Stimulated activated CD4-positive, alpha-beta T cell treated with anti-CD3 and anti-CD28 coated beads, TNF-alpha, amount 100 ng/mL, for 4 hours (primary cell): ENCODE results near the gene NUDT3.
"Not testable (repeated sequence)": the region's sequence is repeated elsewhere in the genome, so short reads cannot be mapped to it uniquely, and the experiment has no call there.

Source experiments
- DNase-seq, 3 experiments: peaks; one replicate each; pipeline ENCODE4 v3.0.0-alpha.2; 2020; ENCODE audit warnings: low read depth in 3 of 3

NUDT3 gene

DNA sequence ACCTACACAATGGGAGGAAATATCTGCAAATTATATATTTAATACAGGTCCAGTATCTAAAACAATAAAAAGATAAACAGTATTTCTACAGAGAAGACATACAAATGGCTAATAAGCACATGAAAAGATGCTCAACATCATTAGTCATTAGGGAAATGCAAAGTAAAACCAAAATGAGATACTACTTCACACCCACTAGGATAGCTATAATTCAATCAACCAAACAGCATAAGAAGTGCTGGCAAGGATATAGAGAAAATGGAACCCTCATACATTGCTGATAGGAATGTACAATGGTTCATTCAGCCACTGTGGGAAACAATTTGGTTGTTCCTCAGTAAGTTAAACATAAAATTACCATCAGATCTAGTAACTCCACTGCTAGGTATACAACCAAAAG is 48.7 kb downstream of the NUDT3 start:
- no peak for DNase-seq

DNA sequence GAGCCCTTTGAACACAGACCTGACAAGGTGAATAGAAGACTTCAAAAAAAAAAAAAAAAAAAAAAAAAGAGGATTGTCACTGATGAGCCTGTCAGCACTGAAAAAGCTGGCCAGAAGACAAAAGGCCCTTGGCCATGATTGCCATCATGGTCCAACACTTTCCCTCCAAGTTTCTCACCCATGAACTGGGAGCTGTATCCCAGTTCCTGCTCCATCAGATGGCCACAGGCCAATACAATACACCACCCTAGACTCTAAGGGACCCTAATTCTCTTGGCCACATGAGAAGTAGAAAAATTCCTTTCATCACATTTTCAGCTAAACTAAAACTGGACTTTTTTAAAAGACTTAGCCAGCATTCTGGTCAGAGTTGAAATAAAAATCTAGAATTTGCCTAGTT is 50.2 kb downstream of the NUDT3 start:
- no peak for DNase-seq

DNA sequence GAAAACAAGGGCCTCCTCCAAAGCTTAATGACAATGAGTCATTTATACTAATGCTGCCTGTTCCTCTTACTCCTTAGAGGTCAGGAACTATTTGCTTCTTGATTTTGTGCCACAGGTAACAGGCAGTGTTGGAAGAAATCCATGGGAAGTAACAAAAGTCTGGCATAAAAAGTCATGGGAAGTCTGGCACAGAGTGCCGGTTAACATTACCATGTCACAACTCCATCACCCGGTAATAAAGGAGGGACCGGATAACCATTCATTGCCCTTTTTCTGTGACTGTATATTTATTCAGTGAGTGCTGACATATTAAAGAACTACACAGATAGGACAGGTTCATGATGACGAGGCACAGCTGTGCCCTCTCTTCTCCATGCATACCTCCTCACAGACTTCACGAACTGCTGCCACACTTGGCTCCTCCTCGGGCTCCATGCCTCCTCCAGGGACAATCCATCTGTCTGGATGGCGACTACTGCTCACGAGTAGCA is 50.9 kb downstream of the NUDT3 start:
- no peak for DNase-seq

DNA sequence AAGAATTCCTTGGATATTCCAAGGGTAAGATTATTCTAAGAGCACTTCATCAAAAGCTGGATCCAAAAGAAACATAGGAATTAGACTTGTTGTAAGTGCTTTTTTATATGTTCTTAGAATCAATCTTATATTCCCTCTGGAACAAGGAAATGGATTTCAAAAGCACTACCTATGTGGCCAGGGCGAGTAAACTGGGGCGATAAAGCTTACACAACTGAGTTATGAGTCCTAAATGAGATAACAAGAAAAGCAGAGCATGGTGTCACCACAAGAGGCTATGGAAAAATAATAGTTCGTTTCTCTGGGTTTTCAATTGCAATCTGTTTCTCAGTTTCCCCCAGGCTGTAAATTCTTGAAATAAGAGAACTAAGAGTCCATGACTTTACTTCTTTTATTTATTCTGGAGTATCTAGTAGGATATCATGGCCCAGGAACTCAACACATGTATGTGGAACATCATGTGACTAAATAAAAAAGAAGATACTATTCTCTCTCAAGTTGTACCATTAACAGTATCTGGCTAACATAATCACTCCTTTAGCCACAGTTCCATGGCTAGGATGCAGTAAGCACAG is 51.5 kb downstream of the NUDT3 start:
- DNase-seq, result no peak

DNA sequence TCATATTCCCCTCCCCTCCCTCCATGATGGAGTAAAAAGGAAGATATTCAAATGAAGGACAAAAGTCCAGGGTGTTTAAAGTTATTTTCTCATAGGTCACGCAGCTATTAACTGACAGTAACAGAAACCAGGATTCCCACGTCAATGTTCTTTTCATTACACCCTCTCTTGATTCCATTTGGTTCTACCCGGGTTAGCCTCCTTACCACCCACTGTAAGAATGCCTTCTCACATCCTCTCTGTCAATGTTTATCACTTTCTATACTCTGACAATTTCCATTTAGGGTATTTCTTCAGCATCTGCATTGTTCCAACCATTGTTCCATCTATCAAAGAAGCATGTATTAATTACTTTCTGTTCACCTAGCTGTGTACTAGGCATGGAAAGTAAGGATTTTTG is 52.1 kb downstream of the NUDT3 start:
- DNase-seq, result no peak

DNA sequence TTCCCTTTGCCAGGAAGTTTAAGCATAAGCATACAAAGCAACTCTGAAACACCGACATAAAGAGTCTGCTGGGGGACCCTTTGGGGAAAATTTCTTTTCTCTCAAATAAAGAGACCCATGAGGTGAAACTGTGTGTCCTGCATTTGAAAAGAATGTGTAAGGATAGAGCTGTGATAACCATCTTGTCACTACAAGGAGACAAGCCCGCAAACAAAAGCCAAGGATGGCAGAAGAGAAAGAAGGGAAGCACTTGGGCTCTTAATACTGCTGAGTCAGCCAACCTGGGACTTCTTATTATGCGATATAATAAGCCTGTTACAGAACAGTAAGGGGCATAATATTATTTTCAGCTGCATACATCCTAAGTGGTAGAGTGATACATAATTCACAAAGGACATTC is 52.5 kb downstream of the NUDT3 start:
- DNase-seq, result no peak

DNA sequence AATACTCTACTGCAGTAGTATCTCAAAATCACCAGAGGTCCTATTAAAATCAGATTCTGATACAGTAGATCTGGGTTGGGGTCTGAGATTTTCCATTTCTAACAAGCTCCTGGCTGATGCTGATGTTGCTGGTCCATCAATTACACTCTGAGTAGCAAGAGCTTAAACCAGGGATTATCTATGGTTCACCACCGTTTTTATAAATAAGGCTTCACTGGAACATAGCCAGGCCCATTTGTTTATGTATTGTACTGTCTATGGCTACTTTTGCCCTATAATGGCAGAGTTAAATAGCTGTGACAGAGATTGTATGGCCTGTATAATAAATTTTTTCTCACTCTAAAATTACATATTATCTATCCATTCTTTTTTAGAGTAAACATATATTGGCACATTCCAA is 53.0 kb downstream of the NUDT3 start:
- DNase-seq, result no peak

DNA sequence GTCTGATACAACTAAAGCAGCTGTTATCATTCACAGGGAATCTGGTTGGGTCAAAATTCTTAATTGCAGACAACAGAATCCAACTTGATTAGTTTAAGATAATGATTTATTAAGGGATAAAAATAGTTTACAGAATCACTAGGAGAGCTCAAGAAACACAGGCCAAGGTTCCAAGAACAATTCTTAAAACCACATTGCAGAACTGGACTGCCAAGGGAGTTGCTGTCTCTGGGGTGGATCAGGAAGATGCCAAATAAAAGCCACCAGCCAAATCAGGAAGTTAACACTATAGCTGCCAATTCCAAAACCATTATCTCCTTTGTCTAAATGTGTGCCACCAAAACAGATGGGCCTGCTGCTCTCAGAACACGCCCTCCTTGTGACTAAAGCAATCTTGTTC is 53.7 kb downstream of the NUDT3 start:
- no peak for DNase-seq

DNA sequence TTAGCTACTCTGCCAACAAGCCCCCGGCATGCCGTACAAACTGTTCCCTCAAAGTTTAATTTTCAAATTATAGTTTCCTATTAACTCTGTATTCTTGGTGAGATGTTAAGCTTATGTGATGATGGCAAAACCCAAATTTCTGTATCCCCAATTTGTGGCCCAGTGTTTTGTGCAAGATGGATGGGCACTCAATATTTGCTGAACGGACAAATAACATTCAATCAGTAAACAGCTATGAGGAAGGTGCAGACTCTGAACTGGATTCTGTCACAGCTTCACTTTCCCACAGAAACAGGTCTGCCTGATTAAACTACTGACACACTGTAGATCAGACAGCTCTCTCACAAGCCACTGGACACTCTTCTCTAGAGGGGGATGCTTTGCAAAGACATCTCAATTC is 54.1 kb downstream of the NUDT3 start:
- no peak for DNase-seq

DNA sequence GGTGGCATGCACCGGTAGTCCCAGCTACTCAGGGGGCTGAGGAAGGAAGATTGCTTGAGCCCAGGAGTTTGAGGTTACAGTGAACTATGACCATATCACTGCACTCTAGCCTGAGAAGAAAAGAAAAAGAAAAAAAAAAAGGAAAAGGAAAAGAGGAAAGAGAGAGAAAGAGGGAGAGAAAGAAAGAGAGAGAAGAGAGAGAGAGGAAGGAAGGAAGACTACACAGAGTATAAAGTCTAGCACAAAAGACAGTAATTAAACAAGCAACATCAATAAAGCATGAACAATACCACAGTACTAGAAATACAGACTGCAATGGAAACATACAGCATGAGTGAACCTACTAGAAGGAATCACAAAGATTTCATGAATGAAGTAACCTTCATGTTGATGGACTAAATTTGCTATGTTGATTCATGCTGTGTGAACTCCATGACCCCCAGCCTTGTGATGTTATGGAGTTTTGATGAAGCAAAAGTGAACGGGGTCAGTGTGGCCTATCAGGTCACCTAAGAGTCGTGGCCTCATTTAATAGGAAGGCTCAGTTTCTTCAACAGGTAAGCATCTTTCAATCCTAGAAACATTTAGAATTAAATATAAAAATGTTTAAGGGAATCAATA is 57.6 kb downstream of the NUDT3 start:
- DNase-seq, result no peak

DNA sequence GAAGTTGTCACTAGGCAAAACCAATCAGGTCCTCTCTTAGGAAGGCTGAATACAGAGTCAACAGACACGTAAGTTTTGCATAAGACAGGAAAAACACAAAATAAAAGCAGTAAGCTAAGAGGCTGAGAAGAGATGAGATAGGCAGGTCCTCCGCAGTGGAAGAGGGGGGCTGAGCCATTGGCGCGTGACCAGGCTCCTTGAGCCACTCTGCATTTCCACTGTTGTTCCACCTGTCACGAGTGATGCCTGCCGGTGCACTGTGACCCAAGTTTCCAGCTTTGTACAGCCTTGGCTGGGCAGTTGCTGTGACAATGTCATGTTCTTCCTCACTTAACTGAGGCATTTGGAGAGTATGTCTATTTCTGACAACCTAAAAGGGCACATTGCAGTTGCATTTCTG is 58.6 kb downstream of the NUDT3 start:
- DNase-seq, result no peak

DNA sequence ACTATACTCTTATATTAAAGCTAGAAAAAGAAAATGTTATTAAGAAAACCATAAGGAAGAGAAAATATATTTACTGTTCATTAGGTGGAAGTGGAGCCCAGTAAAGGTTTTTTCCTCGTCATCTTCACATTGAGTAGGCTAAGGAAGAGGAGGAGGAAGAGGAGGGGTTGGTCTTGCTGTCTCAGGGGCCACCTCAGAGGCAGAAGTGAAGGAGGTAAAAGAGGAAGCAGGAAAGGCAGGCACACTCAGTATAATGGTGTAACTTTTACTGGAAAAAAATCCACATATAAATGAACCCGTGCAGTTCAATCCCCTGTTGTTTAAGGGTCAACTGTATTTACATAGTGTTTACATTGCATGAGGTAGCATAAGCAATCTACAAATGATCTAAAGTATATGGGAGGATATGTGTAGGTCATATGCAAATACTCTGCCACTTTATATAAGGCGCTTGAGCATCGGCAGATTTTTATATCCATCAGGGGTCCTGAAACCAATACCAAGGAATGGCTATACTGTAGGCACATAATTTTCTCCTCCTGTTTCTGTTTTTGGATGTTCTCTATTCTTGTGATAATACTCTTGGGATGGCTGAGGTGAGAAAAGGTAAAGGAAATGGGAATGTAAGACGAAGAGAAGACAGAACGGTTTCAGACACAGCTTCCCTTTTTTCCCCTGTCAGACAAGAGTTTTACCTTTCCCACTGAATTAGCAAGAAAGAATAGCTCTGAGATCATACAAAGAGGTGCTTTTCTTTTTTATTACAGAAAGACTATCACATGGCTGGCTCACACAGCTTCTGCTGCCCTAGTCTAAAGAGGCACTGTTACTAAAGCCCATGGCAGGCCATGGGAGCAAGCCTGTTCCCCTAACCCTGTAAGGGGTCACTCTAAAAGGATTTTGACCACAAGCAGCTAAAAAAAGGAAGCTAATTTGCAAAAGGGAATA is 59.9 kb downstream of the NUDT3 start:
- DNase-seq, result no peak

DNA sequence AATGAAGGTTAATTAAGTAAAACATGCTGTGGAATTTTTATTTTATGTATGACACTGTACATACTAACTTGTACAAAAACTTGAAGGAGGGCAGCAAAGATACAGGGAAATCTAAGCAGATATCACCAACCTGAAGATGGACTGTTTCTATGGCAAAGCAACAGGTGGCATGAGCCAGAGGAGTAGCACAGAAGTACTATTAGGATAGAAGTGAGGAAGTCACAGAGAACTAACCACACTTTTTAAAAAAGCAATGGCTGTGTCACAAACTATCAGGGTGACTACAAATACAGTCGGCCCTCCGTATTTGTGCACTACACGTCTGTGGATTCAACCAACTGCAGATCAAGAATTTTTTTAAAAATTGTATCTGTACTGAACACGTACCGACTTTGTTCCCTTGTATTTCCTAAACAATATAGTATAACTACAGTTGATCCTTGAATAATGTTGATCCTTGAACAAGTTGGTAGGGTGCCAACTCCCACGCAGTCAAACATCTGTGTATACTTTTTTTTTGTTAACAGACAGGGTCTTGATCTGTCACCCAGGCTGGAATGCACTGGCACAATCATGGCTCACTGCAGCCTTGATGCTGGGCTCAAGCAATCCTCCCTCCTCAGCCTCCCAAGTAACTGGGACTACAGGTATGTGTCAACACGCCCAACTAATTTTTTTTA is 61.0 kb downstream of the NUDT3 start:
- DNase-seq, result no peak

DNA sequence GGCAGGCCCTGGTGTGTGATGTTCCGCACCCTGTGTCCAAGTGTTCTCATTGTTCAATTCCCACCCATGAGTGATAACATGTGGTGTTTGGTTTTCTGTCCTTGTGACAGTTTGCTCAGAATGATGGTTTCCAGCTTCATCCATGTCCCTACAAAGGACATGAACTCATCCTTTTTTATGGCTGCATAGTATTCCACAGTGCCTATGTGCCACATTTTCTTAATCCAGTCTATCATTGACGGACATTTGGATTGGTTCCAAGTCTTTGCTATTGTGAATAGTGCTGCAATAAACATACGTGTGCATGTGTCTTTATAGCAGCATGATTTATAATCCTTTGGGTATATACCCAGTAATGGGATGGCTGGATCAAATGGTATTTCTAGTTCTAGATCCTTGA is 62.7 kb downstream of the NUDT3 start:
- not testable (repeated sequence) for DNase-seq

DNA sequence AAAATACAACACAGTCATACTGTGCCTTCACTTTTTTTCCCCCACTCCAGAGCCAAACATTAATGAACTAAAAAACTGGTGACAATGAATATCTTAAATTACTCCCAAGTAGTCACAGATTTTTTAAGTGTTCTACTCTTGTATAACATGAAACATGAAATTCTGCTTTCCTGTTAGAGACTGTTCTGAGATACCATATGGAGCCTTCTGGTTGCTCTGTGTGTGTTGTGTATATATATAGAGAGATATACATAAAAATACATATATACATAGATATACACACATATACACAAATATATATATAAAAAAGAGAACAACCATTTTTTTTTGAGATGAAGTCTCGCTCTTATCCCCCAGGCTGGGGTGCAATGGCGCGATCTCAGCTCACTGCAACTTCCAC is 63.5 kb downstream of the NUDT3 start:
- DNase-seq, result no peak

DNA sequence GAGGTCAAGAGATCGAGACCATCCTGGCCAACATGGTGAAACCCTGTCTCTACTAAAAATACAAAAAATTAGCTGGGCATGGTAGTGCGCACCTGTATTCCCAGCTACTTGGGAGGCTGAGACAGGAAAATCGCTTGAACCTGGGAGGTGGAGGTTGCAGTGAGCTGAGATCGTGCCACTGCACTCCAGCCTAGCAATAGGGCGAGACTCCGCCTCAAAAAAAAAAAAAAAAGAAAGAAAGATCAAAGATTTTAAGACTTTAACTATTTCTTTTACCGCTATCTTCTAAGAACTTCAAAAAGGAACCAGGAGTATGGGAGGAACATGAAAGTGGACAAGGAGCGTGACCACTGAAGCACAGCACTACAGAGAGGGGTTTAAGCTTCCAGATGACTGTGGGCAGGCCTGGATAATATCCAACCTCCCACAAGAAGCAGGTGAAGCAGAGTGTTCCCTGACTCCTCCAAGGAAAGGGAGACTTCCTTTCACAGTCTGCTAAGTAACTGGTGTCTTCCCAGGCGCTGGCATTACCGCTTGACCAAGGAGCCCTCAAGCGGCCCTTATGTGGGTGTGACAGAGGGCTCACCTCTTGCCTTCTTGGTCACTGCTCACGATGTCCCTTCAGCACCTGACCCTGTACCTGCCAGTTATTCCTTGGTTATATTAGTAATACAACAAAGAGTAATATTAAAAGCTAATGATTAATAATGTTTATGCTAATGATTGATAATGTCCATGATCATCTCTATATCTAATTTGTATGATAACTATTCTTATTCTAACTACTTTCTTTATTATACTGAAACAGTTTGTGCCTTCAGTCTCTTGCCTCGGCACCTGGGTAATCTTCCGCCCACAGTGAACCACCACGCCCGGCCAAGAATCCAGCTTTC is 64.9 kb downstream of the NUDT3 start:
- not testable (repeated sequence) for DNase-seq

DNA sequence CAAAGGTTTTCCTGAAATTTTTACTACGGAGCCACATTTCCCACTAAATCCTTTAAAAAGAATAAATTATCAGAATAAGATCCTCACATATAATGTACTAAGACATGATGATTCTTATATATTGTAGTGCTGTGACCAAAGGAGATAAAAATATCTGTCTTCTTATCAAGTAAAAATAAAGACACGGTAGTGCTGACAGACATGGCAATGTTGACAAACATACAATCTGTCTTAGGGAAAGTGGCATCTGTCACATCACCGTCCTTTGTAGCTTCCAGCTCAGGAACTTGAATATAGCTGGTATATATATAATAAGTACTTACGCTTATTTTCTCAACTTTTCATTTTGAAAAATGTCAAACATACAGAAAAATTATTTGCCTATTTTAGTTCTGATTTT is 66.8 kb downstream of the NUDT3 start:
- DNase-seq, result no peak

DNA sequence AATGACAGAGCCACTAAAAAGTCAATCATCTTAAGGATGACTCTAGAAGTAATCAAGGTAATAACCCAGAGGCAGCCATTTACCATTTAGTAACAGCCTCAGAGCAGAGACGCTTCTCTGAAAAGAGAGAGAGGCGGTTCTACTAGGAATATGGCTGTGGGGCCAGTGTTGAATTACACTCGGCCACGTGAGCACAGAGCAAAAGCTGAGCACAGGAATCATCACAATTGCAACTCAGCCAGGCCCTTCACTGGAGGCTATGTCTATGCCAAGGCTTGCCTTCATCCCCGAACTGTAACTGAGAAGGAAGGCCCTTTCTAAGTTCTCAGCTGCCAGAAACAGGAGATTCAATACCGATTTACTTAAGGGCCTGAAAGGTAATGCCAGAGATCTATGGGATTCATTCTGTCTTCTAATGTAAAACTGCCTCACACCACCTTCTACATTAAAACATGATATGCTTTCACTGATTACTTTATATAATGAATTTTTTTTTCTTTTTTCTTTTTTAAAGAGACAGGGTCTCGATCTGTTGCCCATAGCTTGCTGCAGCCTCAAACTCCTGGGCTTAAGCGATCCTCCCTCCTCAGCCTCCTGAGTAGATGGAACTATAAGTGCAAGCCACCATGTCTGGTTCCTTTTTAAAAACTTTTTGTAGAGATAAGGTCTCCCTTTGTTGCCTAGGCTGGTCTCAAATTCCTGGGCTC is 67.6 kb downstream of the NUDT3 start:
- DNase-seq, result no peak

DNA sequence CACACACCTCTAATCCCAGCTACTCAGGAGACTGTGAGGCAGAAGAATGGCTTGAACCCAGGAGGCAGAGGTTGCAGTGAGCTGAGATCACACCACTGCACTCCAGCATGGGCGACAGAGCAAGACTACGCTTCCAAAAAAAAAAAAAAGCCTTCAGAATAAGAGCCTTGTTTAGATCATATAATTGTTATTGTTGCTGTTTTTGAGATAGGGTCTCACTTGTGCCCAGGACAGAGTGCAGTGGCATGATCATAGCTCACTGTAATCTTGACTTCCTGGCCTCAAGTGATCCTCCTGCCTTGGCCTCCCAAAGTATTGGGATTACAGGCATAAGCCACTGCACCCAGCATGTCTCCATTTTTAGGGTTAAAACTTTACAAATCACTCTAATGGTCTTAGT is 68.2 kb downstream of the NUDT3 start:
- not testable (repeated sequence) for DNase-seq

DNA sequence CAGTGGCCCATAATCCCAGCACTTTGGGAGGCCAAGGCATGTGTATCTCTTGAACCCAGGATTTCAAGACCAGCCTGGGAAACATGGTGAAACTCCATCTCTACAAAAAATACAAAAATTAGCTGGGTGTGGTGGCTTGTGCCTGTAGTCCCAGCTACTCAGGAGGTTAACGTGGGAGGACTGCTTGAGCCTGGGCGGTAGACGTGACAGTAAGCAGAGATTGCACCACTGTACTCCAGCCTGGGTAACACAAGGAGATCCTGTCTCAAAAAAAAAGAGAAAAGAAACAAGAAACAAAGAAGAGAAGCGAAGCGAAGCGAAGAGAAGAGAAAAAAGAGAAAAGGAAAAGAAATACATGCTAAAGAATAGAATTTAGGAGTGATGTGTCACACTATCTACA is 69.2 kb downstream of the NUDT3 start:
- DNase-seq, result no peak

DNA sequence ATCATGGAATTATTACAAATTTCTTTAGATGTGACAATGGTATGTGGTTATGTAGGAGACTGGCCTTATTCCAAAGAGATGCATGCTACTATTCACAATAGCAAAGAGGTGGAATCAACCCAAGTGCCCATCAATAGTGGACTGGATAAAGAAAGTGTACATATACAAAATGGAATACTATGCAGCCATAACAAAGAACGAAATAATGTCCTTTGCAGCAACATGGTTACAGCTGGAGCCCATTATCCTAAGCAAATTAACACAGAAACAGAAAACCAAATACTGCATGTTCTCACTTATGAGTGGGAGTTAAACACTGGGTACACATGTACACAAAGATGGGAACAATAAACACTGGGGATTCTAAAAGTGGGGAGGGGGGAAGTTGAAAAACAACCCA is 69.7 kb downstream of the NUDT3 start:
- DNase-seq, result no peak
